Ishikawa (cell line): Measurements from ENCODE around the gene CHD2.

Experiments used
- CEBPB ChIP-seq: IDR thresholded peaks from 2 replicates; pipeline ENCODE4 v1.6.1; 2012
- CREB1 ChIP-seq: IDR thresholded peaks from 2 replicates; pipeline ENCODE4 v1.6.1; 2012; ENCODE audit warnings: low read depth
- EGR1 ChIP-seq: IDR thresholded peaks from 2 replicates; pipeline ENCODE4 v1.6.1; 2012
- EP300 ChIP-seq: IDR thresholded peaks from 2 replicates; pipeline ENCODE4 v1.6.1; 2012; ENCODE audit warnings: borderline replicate concordance
- FOXM1 ChIP-seq: IDR thresholded peaks from 2 replicates; pipeline ENCODE4 v1.6.1; 2012; ENCODE audit warnings: low read depth, borderline replicate concordance
- NFIC ChIP-seq: IDR thresholded peaks from 2 replicates; pipeline ENCODE4 v1.6.1; 2012
- RAD21 ChIP-seq: IDR thresholded peaks from 2 replicates; pipeline ENCODE4 v1.6.1; 2012; ENCODE audit warnings: low read depth
- TAF1 ChIP-seq: IDR thresholded peaks from 2 replicates; pipeline ENCODE4 v1.6.1; 2012; ENCODE audit warnings: low read depth, mild to moderate bottlenecking
- TCF12 ChIP-seq: IDR thresholded peaks from 2 replicates; pipeline ENCODE4 v1.6.1; 2012; ENCODE audit warnings: low read depth
- TEAD4 ChIP-seq: IDR thresholded peaks from 2 replicates; pipeline ENCODE4 v1.6.1; 2012
- YY1 ChIP-seq: IDR thresholded peaks from 2 replicates; pipeline ENCODE4 v1.6.1; 2012; ENCODE audit warnings: low read depth
- ZBTB7A ChIP-seq: IDR thresholded peaks from 2 replicates; pipeline ENCODE4 v1.6.1; 2012; ENCODE audit warnings: low read depth
- TF ChIP-seq, protein P1 (sequence below): IDR thresholded peaks from 2 replicates; pipeline ENCODE4 v1.6.1; 2012
- TF ChIP-seq, protein P2 (sequence below): IDR thresholded peaks from 2 replicates; pipeline ENCODE4 v1.6.1; 2012; ENCODE audit warnings: low read depth, mild to moderate bottlenecking
- TF ChIP-seq, protein P3 (sequence below): IDR thresholded peaks from 2 replicates; pipeline ENCODE4 v1.6.1; 2012

The CHD2 gene

DNA sequence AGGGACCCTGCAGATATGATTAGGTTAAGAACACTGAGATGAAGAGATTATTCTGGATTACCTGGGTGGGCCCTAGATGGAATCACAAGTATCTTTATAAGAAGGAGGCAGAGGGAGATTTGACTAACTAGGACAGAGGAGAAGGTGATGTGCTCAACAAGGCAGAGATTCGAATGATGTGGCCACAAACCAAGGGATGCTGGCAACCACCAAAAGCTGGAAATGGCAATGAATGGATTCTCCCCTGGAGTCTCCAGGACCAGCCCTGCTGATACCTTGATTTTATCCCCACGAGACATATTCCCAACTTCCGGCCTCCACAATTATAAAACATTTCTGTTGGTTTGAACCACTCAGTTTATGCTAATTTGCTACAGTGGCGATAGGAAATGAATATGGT lies 146.0 kb downstream of the CHD2 start:
- TF ChIP-seq, protein P1, sequence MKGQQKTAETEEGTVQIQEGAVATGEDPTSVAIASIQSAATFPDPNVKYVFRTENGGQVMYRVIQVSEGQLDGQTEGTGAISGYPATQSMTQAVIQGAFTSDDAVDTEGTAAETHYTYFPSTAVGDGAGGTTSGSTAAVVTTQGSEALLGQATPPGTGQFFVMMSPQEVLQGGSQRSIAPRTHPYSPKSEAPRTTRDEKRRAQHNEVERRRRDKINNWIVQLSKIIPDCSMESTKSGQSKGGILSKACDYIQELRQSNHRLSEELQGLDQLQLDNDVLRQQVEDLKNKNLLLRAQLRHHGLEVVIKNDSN, result no peak
- TF ChIP-seq TEAD4, result no peak
- no peak for TF ChIP-seq CREB1
- TF ChIP-seq EP300, result no peak

DNA sequence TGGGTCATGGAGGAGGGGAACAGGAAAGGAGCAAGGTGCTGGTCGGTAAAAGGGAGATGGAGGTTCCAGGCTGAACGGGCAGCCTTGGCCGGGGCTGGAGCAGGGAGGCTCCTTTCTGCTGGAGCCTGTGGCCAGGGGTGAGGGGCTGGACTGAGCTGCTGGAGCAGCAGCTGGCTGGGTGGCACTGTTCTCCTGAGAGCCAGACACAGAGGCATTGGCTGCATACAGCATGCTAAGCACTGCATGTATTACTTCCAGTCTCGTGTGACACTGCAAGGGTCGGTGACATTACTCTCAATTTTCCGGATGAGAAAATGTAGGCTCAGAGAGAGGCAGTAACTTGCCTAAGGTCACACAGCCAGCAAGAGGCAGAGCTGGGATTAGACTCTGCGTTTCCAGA lies 146.6 kb downstream of the CHD2 start:
- TF ChIP-seq TCF12 (no peak), YY1 (no peak), CEBPB (no peak), RAD21 (no peak), ZBTB7A (no peak), FOXM1 (no peak), TEAD4 (no peak), EGR1 (no peak), TAF1 (no peak), NFIC (no peak), EP300 (no peak), CREB1 (no peak)
- TF ChIP-seq, protein P2, sequence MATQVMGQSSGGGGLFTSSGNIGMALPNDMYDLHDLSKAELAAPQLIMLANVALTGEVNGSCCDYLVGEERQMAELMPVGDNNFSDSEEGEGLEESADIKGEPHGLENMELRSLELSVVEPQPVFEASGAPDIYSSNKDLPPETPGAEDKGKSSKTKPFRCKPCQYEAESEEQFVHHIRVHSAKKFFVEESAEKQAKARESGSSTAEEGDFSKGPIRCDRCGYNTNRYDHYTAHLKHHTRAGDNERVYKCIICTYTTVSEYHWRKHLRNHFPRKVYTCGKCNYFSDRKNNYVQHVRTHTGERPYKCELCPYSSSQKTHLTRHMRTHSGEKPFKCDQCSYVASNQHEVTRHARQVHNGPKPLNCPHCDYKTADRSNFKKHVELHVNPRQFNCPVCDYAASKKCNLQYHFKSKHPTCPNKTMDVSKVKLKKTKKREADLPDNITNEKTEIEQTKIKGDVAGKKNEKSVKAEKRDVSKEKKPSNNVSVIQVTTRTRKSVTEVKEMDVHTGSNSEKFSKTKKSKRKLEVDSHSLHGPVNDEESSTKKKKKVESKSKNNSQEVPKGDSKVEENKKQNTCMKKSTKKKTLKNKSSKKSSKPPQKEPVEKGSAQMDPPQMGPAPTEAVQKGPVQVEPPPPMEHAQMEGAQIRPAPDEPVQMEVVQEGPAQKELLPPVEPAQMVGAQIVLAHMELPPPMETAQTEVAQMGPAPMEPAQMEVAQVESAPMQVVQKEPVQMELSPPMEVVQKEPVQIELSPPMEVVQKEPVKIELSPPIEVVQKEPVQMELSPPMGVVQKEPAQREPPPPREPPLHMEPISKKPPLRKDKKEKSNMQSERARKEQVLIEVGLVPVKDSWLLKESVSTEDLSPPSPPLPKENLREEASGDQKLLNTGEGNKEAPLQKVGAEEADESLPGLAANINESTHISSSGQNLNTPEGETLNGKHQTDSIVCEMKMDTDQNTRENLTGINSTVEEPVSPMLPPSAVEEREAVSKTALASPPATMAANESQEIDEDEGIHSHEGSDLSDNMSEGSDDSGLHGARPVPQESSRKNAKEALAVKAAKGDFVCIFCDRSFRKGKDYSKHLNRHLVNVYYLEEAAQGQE, result no peak
- TF ChIP-seq, protein P3, sequence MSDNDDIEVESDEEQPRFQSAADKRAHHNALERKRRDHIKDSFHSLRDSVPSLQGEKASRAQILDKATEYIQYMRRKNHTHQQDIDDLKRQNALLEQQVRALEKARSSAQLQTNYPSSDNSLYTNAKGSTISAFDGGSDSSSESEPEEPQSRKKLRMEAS, result no peak
- TF ChIP-seq, protein P1, result no peak

DNA sequence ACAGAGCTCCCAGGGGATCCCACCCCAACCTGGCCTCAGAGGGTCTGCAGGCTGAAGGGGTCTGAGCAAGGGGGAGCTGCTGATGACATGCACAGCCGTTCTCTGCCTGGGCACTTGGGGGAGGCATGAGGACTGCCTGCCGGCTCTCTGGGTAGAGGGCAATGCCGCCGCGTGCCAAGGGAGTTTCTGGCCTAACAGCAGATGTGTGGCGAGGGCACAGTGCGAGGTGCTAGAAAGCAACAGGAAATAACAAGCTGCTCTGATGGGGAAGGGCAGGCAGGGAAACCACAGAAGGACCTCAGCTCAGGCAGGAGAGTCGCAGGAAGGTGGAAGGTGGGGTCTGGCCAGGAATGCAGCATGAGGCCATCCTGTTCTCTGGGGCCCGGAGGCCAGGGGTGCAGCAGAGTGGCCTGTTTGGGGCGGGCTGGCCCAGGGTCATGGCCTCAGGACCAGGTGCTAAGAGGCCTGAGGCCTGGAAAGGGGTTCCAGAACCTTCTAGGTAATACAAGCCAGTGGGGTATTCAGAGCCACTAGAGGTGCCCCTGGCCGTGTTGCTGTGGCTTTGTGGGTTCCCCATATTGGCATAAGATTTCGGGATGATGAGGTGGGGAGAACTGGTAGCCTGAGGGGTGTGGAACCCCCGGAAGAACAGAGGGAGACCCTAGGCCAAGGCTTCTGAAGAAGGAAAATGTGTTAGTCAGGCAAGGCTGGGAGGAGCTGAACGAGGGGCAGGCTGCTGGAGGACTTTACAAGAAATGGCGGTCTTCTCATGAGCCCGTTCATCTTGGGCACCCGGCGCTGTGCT lies 147.7 kb downstream of the CHD2 start:
- TF ChIP-seq FOXM1 (no peak), TAF1 (no peak), CEBPB (no peak), TEAD4 (no peak), TCF12 (no peak), EGR1 (no peak), RAD21 (no peak), NFIC (no peak), EP300 (no peak), YY1 (no peak), ZBTB7A (no peak), CREB1 (no peak)
- TF ChIP-seq, protein P2, result no peak
- TF ChIP-seq, protein P1, result no peak
- TF ChIP-seq, protein P3, result no peak

DNA sequence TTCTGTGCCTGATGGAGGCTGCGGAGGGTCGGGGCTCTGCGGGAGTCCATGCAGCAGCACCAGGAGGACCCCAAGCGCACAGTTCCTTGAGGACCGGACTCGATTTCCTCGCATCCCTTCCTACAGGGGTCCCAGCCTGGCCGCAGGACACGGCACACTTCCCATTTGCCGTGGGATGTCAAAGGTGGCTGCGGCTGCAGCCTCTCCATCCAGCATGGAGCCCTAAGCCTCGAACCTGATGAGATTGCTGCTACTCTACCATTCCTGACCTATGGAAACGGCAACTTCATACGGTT lies 148.2 kb downstream of the CHD2 start:
- no peak for TF ChIP-seq RAD21
- TF ChIP-seq, protein P3, result no peak
- no peak for TF ChIP-seq EP300
- TF ChIP-seq YY1, result no peak
- no peak for TF ChIP-seq TEAD4
- TF ChIP-seq EGR1, result no peak
- no peak for TF ChIP-seq CREB1
- TF ChIP-seq TAF1, result no peak
- no peak for TF ChIP-seq TCF12
- TF ChIP-seq, protein P1, result no peak
- no peak for TF ChIP-seq CEBPB
- TF ChIP-seq, protein P2, result no peak
- no peak for TF ChIP-seq NFIC
